Tracheal epithelial cell (primary cell): ENCODE data around the gene ZNF582. TPM values are rescaled to one million over a fixed set of nuclear protein-coding genes. Genes with fewer than 3 reads are reported as not detected.

Source experiments
- total RNA-seq: library from RNA; depleted of rRNA; stranded (reverse); fragments of >200 nt; gene quantifications from 2 replicates; pipeline ENCODE4 v1.2.1, GENCODE V29; 2014

The ZNF582 gene
- 1.4 and 7.2 TPM in 2 replicates for total RNA-seq

GRCh38 chr19:56393119-56394012 is at the start of gene ZNF582:
ZNF582 (minus strand) TSS chr19:56393534; CDS start chr19:56391752, 1,782 bp downstream.

GRCh38 chr19:56403764-56404704 is 10.7 kb upstream of the ZNF582 start, which contains the start of gene ZNF583:
ZNF583 (plus strand) TSS chr19:56404332; CDS start chr19:56407115, 2,783 bp downstream.

Other genes with a start within 250 kb of the ZNF582 start
- gene GALP, start 217.5 kb downstream of the ZNF582 start, total RNA-seq = not detected in 2 replicates
- gene ZSCAN5B, start 195.8 kb downstream of the ZNF582 start, total RNA-seq = not detected in 2 replicates
- gene ZSCAN5C, start 191.3 kb downstream of the ZNF582 start, total RNA-seq = not detected in 2 replicates
- gene EDDM13, start 120.8 kb downstream of the ZNF582 start, total RNA-seq = 0.96 TPM in 1 of 2 replicates, not detected in the other
- 3.2 and 3.4 TPM in 2 replicates for gene ZSCAN5A, start 78.7 kb downstream of the ZNF582 start, total RNA-seq
- 2.6 and 2.7 TPM in 2 replicates for gene ZNF583, start 10.8 kb upstream of the ZNF582 start, total RNA-seq
- gene ZNF667, start 83.8 kb upstream of the ZNF582 start, total RNA-seq = 3.6 and 6.0 TPM in 2 replicates
- 0.64 and 2.4 TPM in 2 replicates for gene ZNF471, start 114.3 kb upstream of the ZNF582 start, total RNA-seq
- gene ZFP28, start 145.4 kb upstream of the ZNF582 start, total RNA-seq = 7.5 and 10.1 TPM in 2 replicates
- gene ZNF470, start 173.9 kb upstream of the ZNF582 start, total RNA-seq = 3.2 and 4.1 TPM in 2 replicates
- gene ZNF71, start 201.8 kb upstream of the ZNF582 start, total RNA-seq = 5.3 and 9.4 TPM in 2 replicates
- gene SMIM17, start 249.6 kb upstream of the ZNF582 start, total RNA-seq = 0.24 TPM in 1 of 2 replicates, not detected in the other